Measurements from ENCODE around the gene OSBPL5.

OSBPL5 gene

GRCh38 chr11:3162410-3163240 lies 2.5 kb downstream of the OSBPL5 start:
- no peak for DNase-seq (ENCODE audit: low read depth)

- no peak for DNase-seq (ENCODE audit: low read depth)
Measured at GRCh38 chr11:3161720-3162409, 3.2 kb downstream of the OSBPL5 start.

GRCh38 chr11:3161309-3161708 lies 3.8 kb downstream of the OSBPL5 start:
- DNase-seq (ENCODE audit: low read depth) = peak; percentile 54

- peak; percentile 93 for DNase-seq (ENCODE audit: low read depth)
Measured at GRCh38 chr11:3160252-3161031, 4.7 kb downstream of the OSBPL5 start.

GRCh38 chr11:3159296-3160190 lies 5.6 kb downstream of the OSBPL5 start:
- DNase-seq (ENCODE audit: low read depth) = no peak

GRCh38 chr11:3158821-3159220 lies 6.3 kb downstream of the OSBPL5 start:
- no peak for DNase-seq (ENCODE audit: low read depth)

GRCh38 chr11:3158131-3158591 lies 6.9 kb downstream of the OSBPL5 start:
- no peak for DNase-seq (ENCODE audit: low read depth)

GRCh38 chr11:3157381-3158130 lies 7.6 kb downstream of the OSBPL5 start:
- peak; percentile 22 for DNase-seq (ENCODE audit: low read depth)

GRCh38 chr11:3156661-3157311 lies 8.3 kb downstream of the OSBPL5 start:
- DNase-seq (ENCODE audit: low read depth) = no peak

GRCh38 chr11:3156282-3156660 lies 8.8 kb downstream of the OSBPL5 start:
- DNase-seq (ENCODE audit: low read depth) = no peak

- DNase-seq (ENCODE audit: low read depth) = no peak
Measured at GRCh38 chr11:3155691-3156258, 9.3 kb downstream of the OSBPL5 start.

- no peak for DNase-seq (ENCODE audit: low read depth)
Measured at GRCh38 chr11:3155216-3155615, 9.9 kb downstream of the OSBPL5 start.

- peak; percentile 29 for DNase-seq (ENCODE audit: low read depth)
Measured at GRCh38 chr11:3154001-3154599, 11.0 kb downstream of the OSBPL5 start.

- DNase-seq (ENCODE audit: low read depth) = peak; percentile 80
Measured at GRCh38 chr11:3153291-3153861, 11.7 kb downstream of the OSBPL5 start.

- DNase-seq (ENCODE audit: low read depth) = peak; percentile 61
Measured at GRCh38 chr11:3152471-3153110, 12.5 kb downstream of the OSBPL5 start.

- no peak for DNase-seq (ENCODE audit: low read depth)
Measured at GRCh38 chr11:3150726-3151125, 14.4 kb downstream of the OSBPL5 start.

- DNase-seq (ENCODE audit: low read depth) = no peak
Measured at GRCh38 chr11:3149852-3150188, 15.3 kb downstream of the OSBPL5 start.

GRCh38 chr11:3148990-3149851 lies 15.9 kb downstream of the OSBPL5 start:
- no peak for DNase-seq (ENCODE audit: low read depth)
